IPS-20b (cell line): ENCODE results near the gene GALNT10.

Source experiments
- H3K27ac ChIP-seq: one replicate; pipeline ENCODE4 v1.5.1; 2013; ENCODE audit warnings: low read length
- H3K27me3 ChIP-seq: 2 replicates; pipeline ENCODE4 v1.6.1; 2013; ENCODE audit warnings: mild to moderate bottlenecking, low read length, inconsistent platforms; ENCODE audit not compliant: insufficient read depth
- H3K36me3 ChIP-seq: 2 replicates; pipeline ENCODE4 v1.6.1; 2013; ENCODE audit warnings: low read depth, mild to moderate bottlenecking, inconsistent platforms, low read length, moderate library complexity; ENCODE audit not compliant: insufficient read depth
- H3K4me1 ChIP-seq: 2 replicates; pipeline ENCODE4 v1.6.1; 2013; ENCODE audit warnings: mild to moderate bottlenecking, control low read depth, inconsistent platforms, low read length, moderate library complexity; ENCODE audit not compliant: insufficient read depth
- H3K4me3 ChIP-seq: 2 replicates; pipeline ENCODE4 v1.5.1; 2013; ENCODE audit warnings: mild to moderate bottlenecking, low read length, inconsistent platforms
- H3K9ac ChIP-seq: 2 replicates; pipeline ENCODE4 v1.6.1; 2013; ENCODE audit warnings: low read depth, mild to moderate bottlenecking, inconsistent platforms, low read length, moderate library complexity
- H3K9me3 ChIP-seq: 2 replicates; pipeline ENCODE4 v1.6.1; 2013; ENCODE audit warnings: mild to moderate bottlenecking, low read depth, low read length, inconsistent platforms; ENCODE audit not compliant: insufficient read depth

GALNT10 gene

DNA sequence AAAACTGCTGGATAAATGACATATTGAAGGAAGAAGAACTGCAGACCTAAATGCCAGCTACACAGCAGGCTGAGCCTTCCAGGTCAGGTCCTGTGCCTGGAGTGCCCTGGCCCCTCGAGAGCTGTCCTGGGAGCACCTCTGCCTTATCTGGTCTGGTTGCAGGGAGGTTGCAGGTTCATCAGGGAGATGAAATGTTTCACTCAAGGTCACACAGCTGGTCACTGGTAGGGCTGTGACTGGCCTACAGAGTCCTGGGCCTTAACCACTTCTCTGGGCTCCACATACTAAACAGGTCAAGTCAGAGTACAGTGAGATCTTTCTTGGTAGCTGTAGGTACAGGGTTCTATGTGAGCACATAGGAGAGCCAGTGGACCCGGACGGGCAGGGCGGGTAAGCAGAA lies 16.7 kb downstream of the GALNT10 start:
- Histone ChIP-seq H3K9me3 (no peaks in the 10 kb centered on the region), H3K27ac (no peak overlapping the region), H3K27me3 (no peaks in the 10 kb centered on the region), H3K9ac (no peak overlapping the region), H3K4me3 (no peak overlapping the region), H3K36me3 (no peaks in the 10 kb centered on the region), H3K4me1 (peaks cover 11% of the 10 kb centered on the region)

DNA sequence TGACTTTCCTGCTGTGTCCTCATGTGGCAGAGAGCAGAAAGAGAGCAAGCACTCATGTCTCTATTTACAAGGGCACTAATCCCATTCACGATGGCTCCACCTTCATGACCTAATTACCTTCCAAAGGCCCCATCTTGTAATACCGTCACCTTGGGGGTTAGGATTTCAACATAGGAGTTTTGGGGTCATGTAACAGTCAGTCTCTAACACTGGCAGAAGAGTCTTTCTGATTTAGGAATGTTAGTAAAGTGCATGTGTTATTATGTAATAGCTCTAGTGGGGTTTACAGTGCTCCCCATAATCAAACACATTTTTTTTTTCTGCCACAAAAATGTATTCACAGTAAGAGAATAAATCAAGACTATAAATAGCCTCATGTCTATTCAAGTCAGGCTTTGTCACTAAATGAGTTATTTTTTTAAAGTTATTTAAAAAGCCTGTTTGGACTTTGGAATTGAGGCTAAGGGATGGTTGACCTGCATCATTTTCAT lies 19.1 kb downstream of the GALNT10 start:
- H3K9me3 ChIP-seq: no peaks in the 10 kb centered on the region
- H3K36me3 ChIP-seq: no peaks in the 10 kb centered on the region
- H3K9ac ChIP-seq: no peak overlapping the region
- H3K4me1 ChIP-seq: peaks cover 11% of the 10 kb centered on the region
- H3K27me3 ChIP-seq: no peaks in the 10 kb centered on the region
- H3K4me3 ChIP-seq: no peak overlapping the region
- H3K27ac ChIP-seq: no peak overlapping the region

DNA sequence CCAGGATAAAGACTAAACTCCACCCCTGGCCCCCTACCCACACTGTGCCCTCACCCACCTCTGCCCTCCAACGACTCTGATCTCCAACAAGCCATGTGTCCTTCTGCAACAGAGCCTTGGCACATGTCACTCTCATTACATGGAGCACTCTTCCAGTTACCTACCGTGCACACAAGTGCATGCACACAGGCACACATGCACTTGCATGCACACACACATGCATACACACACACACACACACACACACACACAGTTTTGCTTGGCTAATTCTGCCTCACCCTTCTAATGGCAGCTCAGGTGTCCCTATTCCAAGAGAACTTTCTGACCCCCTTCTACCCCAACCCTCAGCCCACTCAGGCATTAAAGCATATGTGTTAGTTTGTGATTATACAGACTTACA lies 19.6 kb downstream of the GALNT10 start:
- Histone ChIP-seq H3K27ac (no peak overlapping the region), H3K9ac (no peak overlapping the region), H3K4me1 (peaks cover 11% of the 10 kb centered on the region), H3K9me3 (no peaks in the 10 kb centered on the region), H3K36me3 (no peaks in the 10 kb centered on the region), H3K27me3 (no peaks in the 10 kb centered on the region), H3K4me3 (no peak overlapping the region)

DNA sequence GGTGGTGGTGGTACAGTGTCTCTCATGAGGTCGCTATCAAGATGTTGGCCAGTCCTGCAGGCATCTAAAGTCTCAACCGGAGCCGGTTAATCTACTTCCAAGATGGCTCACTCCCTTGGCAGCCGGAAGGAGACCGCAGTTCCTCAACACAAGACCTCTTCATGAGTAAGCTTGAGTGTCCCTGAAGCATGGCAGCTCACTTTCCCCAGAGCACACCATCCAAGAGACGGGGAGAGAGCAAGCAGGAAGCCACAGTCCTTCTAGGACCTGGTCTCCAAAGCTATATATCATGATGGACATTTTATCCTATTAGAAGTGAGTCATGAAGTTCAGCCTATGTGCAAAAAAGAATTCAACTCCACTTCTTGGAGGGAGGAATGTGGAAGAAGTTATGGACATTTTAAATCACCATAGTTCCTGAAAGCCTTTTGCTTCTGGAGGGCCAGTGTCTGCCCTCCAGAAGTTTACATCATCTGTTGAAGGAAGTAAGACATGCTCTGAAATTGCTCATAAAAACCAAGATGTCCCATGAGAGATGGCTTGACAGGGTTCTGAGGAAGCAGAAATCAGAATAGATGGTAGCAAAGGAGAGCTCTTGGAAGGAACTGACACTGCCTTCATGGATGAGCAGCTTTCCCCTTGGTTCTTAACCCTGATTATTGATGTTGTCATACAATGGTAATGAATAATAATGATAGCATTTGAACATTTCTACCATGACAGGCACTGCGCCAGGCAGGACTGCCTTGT lies 21.3 kb downstream of the GALNT10 start:
- no peak overlapping the region for H3K27ac ChIP-seq

DNA sequence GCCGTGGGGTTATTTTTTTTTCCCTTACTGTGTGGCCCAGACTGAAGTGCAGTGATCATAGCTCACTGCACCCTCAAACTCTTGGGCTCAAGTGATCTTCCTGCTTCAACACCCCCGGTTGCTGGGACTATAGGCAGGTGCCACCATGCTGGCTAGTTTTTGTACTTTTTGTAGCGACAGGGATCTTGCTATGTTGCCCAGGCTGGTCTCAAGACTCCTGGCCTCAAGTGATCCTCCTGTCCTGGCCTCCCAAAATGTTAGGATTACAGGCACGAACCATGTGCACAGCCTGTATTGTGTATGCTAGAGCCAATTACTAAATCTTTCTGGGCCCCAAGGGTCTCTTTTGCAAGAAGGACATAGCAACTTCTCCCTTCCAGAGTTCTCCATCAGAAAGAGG lies 23.1 kb downstream of the GALNT10 start:
- no peaks in the 10 kb centered on the region for H3K27me3 ChIP-seq
- no peak overlapping the region for H3K27ac ChIP-seq
- no peaks in the 10 kb centered on the region for H3K9me3 ChIP-seq
- H3K9ac ChIP-seq: no peak overlapping the region
- no peaks in the 10 kb centered on the region for H3K36me3 ChIP-seq
- H3K4me1 ChIP-seq: peaks cover 11% of the 10 kb centered on the region; the same call in 1 of the 2 replicates
- no peak overlapping the region for H3K4me3 ChIP-seq

More for the DNA sequence above, 21.3 kb downstream of the GALNT10 start:
- Histone ChIP-seq H3K4me3 (no peak overlapping the region), H3K9ac (no peak overlapping the region), H3K36me3 (no peaks in the 10 kb centered on the region), H3K4me1 (peaks cover 11% of the 10 kb centered on the region; the same call in 1 of the 2 replicates), H3K9me3 (no peaks in the 10 kb centered on the region), H3K27me3 (no peaks in the 10 kb centered on the region)

DNA sequence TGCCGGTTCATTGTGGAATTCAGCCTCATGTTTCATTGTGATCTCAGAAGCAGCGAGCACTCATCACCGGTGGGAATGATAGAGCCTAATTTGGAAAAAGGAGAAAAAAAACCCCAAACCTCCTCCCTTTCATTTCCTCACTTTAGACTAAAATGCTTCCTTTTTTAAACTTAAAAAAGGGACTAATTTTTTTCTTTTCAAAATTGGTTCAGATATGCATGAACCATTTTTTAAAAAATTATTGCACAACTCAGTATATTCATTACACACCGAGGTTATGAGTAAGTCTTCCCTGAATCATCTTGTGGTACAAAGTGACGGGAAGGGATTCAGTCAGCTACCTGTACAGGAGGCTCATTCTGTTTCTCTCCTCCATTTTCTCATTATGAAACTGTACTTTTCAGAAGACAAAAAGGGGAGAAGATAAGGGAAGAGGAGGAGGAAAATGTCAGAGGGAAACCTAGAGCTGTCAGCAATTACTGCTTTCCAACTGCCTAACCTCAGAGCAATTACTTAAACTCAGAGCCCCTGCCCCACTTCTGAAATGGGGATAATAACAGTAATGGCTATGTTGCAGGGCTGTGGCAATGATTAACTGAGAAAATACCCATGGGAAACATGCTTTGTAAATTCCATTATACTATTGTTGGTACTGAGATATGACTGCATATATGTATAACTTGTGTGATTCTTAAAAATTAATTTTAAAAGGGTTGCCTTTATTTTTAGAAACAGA lies 24.0 kb downstream of the GALNT10 start:
- Histone ChIP-seq H3K36me3 (no peaks in the 10 kb centered on the region), H3K27me3 (no peaks in the 10 kb centered on the region), H3K4me3 (no peak overlapping the region), H3K9ac (no peak overlapping the region), H3K4me1 (peaks cover 12% of the 10 kb centered on the region), H3K27ac (no peak overlapping the region), H3K9me3 (no peaks in the 10 kb centered on the region)

DNA sequence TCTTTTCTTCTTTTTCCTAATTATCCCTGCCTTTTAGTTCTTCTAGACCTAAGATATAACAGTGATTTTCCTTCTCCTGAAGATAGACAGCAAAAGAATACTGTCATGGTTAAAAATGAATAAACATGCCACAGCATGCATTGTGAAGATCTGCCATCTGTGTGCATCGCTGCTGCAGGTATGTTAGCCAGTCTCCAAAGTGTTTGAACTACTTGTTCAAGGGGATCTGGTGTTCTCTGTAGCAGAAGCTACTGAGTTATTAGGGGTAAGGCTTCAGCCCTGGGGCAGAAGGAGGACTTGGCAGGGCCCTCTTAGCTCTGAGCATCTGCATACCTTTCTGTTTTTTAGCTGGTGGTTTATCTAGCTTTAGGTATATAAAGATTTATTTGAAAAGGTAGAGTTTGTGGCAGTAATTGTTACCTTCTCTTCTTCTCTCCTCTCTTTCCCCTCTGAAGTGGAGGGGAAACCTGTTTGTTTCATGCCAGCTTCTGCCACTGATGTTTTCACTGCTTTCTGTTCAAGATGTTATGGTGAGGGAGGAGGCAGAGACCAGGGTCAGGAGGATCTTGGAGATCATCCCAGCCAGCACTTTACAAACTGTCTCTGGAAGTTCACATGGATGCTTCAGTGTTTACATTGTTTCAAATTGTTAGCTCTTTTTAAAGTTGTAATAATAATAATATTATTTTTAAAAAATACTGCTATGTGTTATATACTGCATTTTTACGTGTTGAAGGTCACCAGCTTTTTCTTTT lies 25.2 kb downstream of the GALNT10 start:
- peaks cover 16% of the 10 kb centered on the region for H3K4me1 ChIP-seq
- H3K9me3 ChIP-seq: no peaks in the 10 kb centered on the region
- H3K27me3 ChIP-seq: no peaks in the 10 kb centered on the region
- no peak overlapping the region for H3K9ac ChIP-seq
- no peak overlapping the region for H3K4me3 ChIP-seq
- H3K27ac ChIP-seq: no peak overlapping the region
- no peaks in the 10 kb centered on the region for H3K36me3 ChIP-seq

DNA sequence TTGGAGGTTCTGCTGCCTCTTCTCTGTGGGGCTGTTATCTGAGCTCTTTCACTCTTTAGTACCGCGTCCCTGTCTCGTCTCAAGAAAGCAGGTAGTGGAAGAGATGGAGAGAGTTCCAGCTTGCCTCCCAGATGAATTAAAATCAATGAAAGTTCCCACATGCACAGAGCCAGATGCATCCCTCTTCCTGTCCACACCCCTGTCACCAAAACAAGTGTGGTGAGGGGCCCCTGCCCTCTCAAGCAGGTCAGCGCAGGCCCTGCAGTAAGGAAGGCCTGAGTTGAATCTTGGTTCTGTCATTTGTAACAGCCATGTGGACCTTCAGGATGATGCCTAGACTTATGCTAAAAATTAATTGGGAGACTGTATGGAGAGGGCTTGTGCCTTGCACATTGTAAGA lies 26.9 kb downstream of the GALNT10 start:
- H3K36me3 ChIP-seq: no peaks in the 10 kb centered on the region
- H3K9me3 ChIP-seq: no peaks in the 10 kb centered on the region
- H3K9ac ChIP-seq: no peak overlapping the region
- peaks cover 25% of the 10 kb centered on the region for H3K4me1 ChIP-seq
- no peak overlapping the region for H3K27ac ChIP-seq
- no peak overlapping the region for H3K4me3 ChIP-seq
- H3K27me3 ChIP-seq: no peaks in the 10 kb centered on the region

DNA sequence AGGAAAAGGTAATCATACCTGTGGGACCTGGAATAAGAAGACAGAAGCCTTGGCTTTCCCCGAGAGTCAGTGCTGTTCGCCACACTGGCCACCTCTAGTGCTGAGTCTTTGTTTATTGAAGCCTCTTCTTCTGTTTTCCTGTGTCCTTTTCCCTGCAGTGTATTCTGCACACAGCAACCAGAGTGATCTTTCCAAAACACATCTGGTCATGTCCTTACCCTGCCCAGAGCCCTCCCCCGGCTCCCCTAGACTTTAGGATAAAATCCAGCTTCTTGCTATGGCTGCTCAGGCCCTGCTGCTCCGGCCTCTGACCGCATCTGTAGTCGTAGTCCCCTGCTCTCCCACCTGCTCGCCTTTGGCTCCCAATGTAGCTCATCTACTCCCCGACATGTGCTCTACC lies 28.3 kb downstream of the GALNT10 start:
- Histone ChIP-seq H3K27me3 (no peaks in the 10 kb centered on the region), H3K27ac (no peak overlapping the region), H3K9ac (no peak overlapping the region), H3K4me1 (peaks cover 25% of the 10 kb centered on the region), H3K4me3 (no peak overlapping the region), H3K36me3 (no peaks in the 10 kb centered on the region), H3K9me3 (no peaks in the 10 kb centered on the region)

DNA sequence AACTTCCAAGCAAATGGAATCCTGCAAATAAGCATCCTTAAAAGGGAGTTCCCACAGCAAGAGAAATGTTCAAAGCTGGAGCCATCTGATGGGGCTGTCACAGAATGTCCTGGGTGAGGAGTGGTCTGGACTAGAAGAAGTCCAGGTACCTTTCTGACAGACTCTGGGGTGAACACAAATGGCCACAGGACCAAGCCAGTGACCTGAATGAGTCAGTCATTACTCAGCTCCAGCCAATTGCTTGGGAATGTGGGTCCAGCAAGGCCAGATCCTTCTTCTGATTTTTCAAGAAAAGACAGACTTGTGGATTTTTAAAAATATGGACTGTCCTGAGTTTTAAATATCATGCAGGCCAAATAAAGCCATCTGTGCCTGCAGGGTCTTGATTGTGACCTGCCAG lies 30.1 kb downstream of the GALNT10 start:
- Histone ChIP-seq H3K4me1 (peaks cover 25% of the 10 kb centered on the region), H3K9ac (no peak overlapping the region), H3K27me3 (no peaks in the 10 kb centered on the region), H3K4me3 (no peak overlapping the region), H3K36me3 (no peaks in the 10 kb centered on the region), H3K27ac (no peak overlapping the region), H3K9me3 (no peaks in the 10 kb centered on the region)

DNA sequence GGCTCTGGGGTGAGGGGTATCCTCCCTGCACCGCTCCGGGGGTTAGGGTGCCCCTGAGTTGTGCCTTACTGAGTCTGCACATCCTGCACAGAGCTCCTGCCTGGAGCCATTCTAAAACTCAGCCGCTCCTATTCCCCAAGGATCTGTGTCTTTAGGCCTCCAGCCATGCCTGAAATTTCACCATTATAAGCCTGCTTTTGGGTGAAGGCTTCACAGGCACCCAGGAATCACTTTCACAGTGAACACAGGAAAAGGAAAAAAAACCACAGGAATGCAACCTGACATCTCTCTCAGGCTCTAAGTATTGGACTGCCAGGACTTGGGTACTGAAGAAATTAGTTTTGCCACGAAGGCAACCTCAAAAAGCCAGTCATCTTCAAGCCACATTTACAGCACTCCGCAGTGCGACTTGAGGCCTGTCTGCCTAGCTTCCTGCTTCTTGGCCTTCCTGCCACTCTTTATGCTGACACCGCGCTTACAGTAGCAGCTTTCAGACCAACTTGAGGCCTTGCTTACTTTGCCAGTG lies 30.9 kb downstream of the GALNT10 start:
- Histone ChIP-seq H3K4me1 (peaks cover 25% of the 10 kb centered on the region), H3K27ac (no peak overlapping the region), H3K27me3 (no peaks in the 10 kb centered on the region), H3K36me3 (no peaks in the 10 kb centered on the region), H3K4me3 (no peak overlapping the region), H3K9me3 (no peaks in the 10 kb centered on the region), H3K9ac (no peak overlapping the region)
